A549 (cell line): Measurements from ENCODE around the gene RCOR2. TPM values are rescaled to one million over a fixed set of nuclear protein-coding genes. Genes with fewer than 3 reads are reported as not detected.

Source experiments
- ATAC-seq, 2 experiments: fragments of 200-7000 bp in 1 of 2; fragments of >200 bp in 1 of 2; cut with Nextera tagmentation in 1 of 2; cut with Tn5 transposase in 1 of 2; 3 replicates each; pipeline versions ENCODE4 v1.8.0 to v1.9.1; 2018 to 2020; ENCODE audit warnings: mild to moderate bottlenecking in 1 of 2, moderate library complexity in 1 of 2
- CTCF ChIA-PET: fragments of 300-600 bp; sonication (Branson Sonifier 250); formaldehyde crosslinking; extraction: SDS; loops from one replicate; lab custom pipeline; 2021; ENCODE audit warnings: antibody characterized with exemption, inconsistent platforms; lab: Yijun Ruan, JAX
- POLR2A ChIA-PET: fragments of 350-600 bp; formaldehyde crosslinking; extraction: SDS; loops from one replicate; lab custom pipeline; 2021; ENCODE audit warnings: antibody characterized with exemption, inconsistent platforms; lab: Yijun Ruan, JAX
- DNase-seq, 2 experiments: peaks; one replicate each; pipeline versions ENCODE4 v3.0.0 to v3.0.0-alpha.2; 2011 to 2016; ENCODE audit warnings: low read depth in 1 of 2, low spot score in 1 of 2
- FAIRE-seq: peaks from 2 replicates; lab custom pipeline; 2011; peaks lifted over from hg19 to GRCh38; lab: Jason Lieb, UNC
- H3K27ac ChIP-seq, 2 experiments: fragments of >200 bp; sonication (Bioruptor Twin); formaldehyde crosslinking; 3 replicates each; pipeline ENCODE4 v1.5.1; 2016 to 2017
- H3K4me1 ChIP-seq: fragments of >200 bp; sonication (Bioruptor Twin); formaldehyde crosslinking; 3 replicates; pipeline ENCODE4 v1.6.1; 2016
- H3K4me2 ChIP-seq: fragments of >200 bp; sonication (Bioruptor Twin); formaldehyde crosslinking; 3 replicates; pipeline ENCODE4 v1.6.1; 2016
- H3K4me3 ChIP-seq: fragments of >200 bp; sonication (Bioruptor Twin); formaldehyde crosslinking; 3 replicates; pipeline ENCODE4 v1.5.1; 2016
- H3K9me3 ChIP-seq: fragments of >200 bp; sonication (Bioruptor Twin); formaldehyde crosslinking; 3 replicates; pipeline ENCODE4 v1.6.1; 2016
- CBX8 ChIP-seq: fragments of 200-600 bp; sonication (generic); IDR thresholded peaks from 2 replicates; pipeline ENCODE4 v1.6.1; 2016
- CHD2 ChIP-seq: fragments of 150-350 bp; IDR thresholded peaks from 2 replicates; pipeline ENCODE4 v1.6.1; 2014; ENCODE audit warnings: low read length; ENCODE audit not compliant: partially characterized antibody
- EHF ChIP-seq: fragments of 250-450 bp; sonication (Bioruptor Pico); IDR thresholded peaks from 2 replicates; pipeline ENCODE4 v1.5.0; 2020; ENCODE audit warnings: mild to moderate bottlenecking
- EHMT2 ChIP-seq: fragments of 200-600 bp; sonication (generic); IDR thresholded peaks from 2 replicates; pipeline ENCODE4 v1.6.1; 2016; ENCODE audit warnings: antibody characterized with exemption, low read depth, mild to moderate bottlenecking, moderate library complexity
- FOSB ChIP-seq: fragments of 250-450 bp; sonication (Bioruptor Pico); IDR thresholded peaks from 2 replicates; pipeline ENCODE4 v1.5.0; 2020; ENCODE audit warnings: mild to moderate bottlenecking, moderate library complexity
- FOXS1 ChIP-seq: fragments of 250-450 bp; sonication (Bioruptor Pico); IDR thresholded peaks from 2 replicates; pipeline ENCODE4 v1.5.0; 2020; ENCODE audit warnings: mild to moderate bottlenecking, moderate library complexity
- GATA3 ChIP-seq: IDR thresholded peaks from 2 replicates; pipeline ENCODE4 v1.6.1; 2012; ENCODE audit warnings: borderline replicate concordance
- HDAC2 ChIP-seq: fragments of 200-600 bp; sonication (generic); IDR thresholded peaks from 2 replicates; pipeline ENCODE4 v1.6.1; 2016
- HOXA7 ChIP-seq: fragments of 250-450 bp; sonication (Bioruptor Pico); IDR thresholded peaks from 2 replicates; pipeline ENCODE4 v1.5.0; 2020; ENCODE audit warnings: mild to moderate bottlenecking, moderate library complexity
- JUNB ChIP-seq: fragments of >200 bp; sonication (Bioruptor Twin); formaldehyde crosslinking; IDR thresholded peaks from 2 replicates; pipeline ENCODE4 v1.6.1; 2016
- KDM5A ChIP-seq: fragments of 200-600 bp; sonication (generic); IDR thresholded peaks from 2 replicates; pipeline ENCODE4 v1.6.1; 2016; ENCODE audit warnings: antibody characterized with exemption, mild to moderate bottlenecking
- NFE2L2 ChIP-seq: fragments of 150-350 bp; conservative IDR thresholded peaks from 2 replicates; pipeline ENCODE4 v1.6.1; 2014; ENCODE audit warnings: low read length
- NPAS2 ChIP-seq: fragments of 250-450 bp; sonication (Bioruptor Pico); IDR thresholded peaks from 2 replicates; pipeline ENCODE4 v1.8.0; 2022; ENCODE audit warnings: mild to moderate bottlenecking, moderate library complexity, borderline replicate concordance
- RFX5 ChIP-seq: fragments of 450-650 bp; IDR thresholded peaks from 2 replicates; pipeline ENCODE4 v1.7.1; 2014; ENCODE audit warnings: antibody characterized with exemption, mild to moderate bottlenecking, moderate library complexity
- TP53 ChIP-seq: fragments of 250-450 bp; sonication (Bioruptor Pico); IDR thresholded peaks from 2 replicates; pipeline ENCODE4 v1.5.0; 2021; ENCODE audit warnings: mild to moderate bottlenecking, moderate library complexity
- ZC3H11A ChIP-seq: fragments of 450-650 bp; IDR thresholded peaks from 2 replicates; pipeline ENCODE4 v1.6.1; 2014; ENCODE audit warnings: antibody characterized with exemption, mild to moderate bottlenecking
- WGBS: methylation state at CpG from one replicate; pipeline ENCODE4 v1.1.6; 2017; ENCODE audit errors: missing lambda C conversion rate; 5-methylcytosine and 5-hydroxymethylcytosine counted together
- polyA plus RNA-seq, 4 experiments: library from polyadenylated mRNA; depleted of rRNA in 3 of 4; stranded (reverse); fragments of >200 nt; fragmentation: RNase III in 1 of 4; extraction: RNeasy Plus Mini Kit Qiagen cat#74134 plus additional on column Dnase treatment in 1 of 4; gene quantifications; 2 replicates in 3 of 4; 3 replicates in 1 of 4; pipeline ENCODE4 v1.2.3, GENCODE V29; 2011 to 2017
- TF ChIP-seq, protein P1 (sequence below): fragments of 150-350 bp; IDR thresholded peaks from 2 replicates; pipeline ENCODE4 v1.6.1; 2014; ENCODE audit warnings: low read depth, mild to moderate bottlenecking, low read length
- TF ChIP-seq, protein P2 (sequence below): fragments of 250-450 bp; sonication (Bioruptor Pico); IDR thresholded peaks from 2 replicates; pipeline ENCODE4 v1.5.0; 2020; ENCODE audit warnings: low read depth, mild to moderate bottlenecking, moderate library complexity
- TF ChIP-seq, protein P3 (sequence below): fragments of 450-650 bp; IDR thresholded peaks from 2 replicates; pipeline ENCODE4 v1.6.1; 2014; ENCODE audit warnings: antibody characterized with exemption
- TF ChIP-seq, protein P4 (sequence below): fragments of >200 bp; sonication (Bioruptor Twin); formaldehyde crosslinking; IDR thresholded peaks from 2 replicates; pipeline ENCODE4 v1.6.1; 2016
- TF ChIP-seq, protein P5 (sequence below): fragments of 200-600 bp; sonication (generic); IDR thresholded peaks from 2 replicates; pipeline ENCODE4 v1.6.1; 2016; ENCODE audit warnings: antibody characterized with exemption, mild to moderate bottlenecking, moderate library complexity

Gene RCOR2
- polyA plus RNA-seq, 2 of the 4 experiments (the other 2 are of a cell fraction), result 0.46 to 2.5 TPM

DNA sequence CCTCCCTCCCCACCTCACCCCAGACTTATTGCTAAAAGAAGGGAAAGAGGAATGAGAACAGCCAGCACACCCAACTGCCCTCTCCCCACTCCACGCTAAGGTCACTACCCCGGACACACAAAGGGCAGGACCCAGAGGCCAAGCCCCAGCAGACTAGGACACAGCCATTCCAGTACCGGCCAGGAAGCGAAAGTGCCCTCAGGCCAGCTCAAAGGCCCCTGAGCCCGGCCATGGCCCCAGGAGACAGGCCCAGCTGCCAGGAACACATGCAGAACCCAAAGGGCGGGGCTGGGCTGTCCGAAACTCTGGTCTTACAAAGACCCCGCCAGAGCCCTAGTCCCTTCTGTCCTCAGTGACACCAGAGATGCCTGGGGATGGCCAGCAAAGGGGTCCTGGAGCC, 5.5 kb downstream of the RCOR2 start (continued):
- TF ChIP-seq NPAS2, result no peak
- no peak for TF ChIP-seq FOXS1
- TF ChIP-seq, protein P1, sequence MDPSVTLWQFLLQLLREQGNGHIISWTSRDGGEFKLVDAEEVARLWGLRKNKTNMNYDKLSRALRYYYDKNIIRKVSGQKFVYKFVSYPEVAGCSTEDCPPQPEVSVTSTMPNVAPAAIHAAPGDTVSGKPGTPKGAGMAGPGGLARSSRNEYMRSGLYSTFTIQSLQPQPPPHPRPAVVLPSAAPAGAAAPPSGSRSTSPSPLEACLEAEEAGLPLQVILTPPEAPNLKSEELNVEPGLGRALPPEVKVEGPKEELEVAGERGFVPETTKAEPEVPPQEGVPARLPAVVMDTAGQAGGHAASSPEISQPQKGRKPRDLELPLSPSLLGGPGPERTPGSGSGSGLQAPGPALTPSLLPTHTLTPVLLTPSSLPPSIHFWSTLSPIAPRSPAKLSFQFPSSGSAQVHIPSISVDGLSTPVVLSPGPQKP, result no peak
- TF ChIP-seq HDAC2, result no peak
- no peak for TF ChIP-seq CHD2
- no peak for TF ChIP-seq HOXA7 (CRISPR knock-in tag)
- TF ChIP-seq EHMT2, result no peak

DNA sequence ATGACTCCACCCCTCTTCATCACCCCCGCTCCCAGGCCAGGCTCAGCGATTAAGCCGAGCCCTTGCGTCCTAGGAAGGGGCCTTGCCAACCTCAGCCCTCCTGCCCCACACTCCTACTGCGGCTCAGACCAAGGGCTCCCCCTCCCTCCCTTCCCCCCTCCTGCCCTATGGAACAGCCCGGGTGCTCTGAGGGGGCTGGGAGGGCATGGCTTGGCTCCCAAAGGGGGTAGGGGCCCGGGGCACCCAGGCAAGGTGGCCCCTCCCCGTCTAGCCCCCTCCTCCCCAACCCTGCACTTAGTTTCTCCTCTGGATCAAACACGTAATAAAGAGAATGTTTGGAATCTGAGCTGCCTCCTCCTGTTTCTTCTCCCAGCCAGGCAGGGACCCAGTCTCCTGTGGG, 6.3 kb downstream of the RCOR2 start:
- Histone ChIP-seq H3K4me1 (peaks cover 4% of the 10 kb centered on the region; the same call in 1 of the 3 replicates), H3K27ac (no peak overlapping the region; a peak in 1 of 6 replicates), H3K4me2 (no peak overlapping the region), H3K4me3 (no peak overlapping the region), H3K9me3 (no peaks in the 10 kb centered on the region)
- DNase-seq (no peak), ATAC-seq (no peak), FAIRE-seq (no peak)
- CTCF ChIA-PET, result interaction anchor here (0.7 to 2.1 kb wide), 5 partner anchors 9 to 143 kb away, joined by 3 to 8 read pairs (median 4); no protein-coding TSS in a partner anchor
- TF ChIP-seq FOXS1 (no peak), GATA3 (no peak), JUNB (no peak), ZC3H11A (no peak)
- POLR2A ChIA-PET, result no interaction called here
- WGBS, result 77% methylated on average over 7 of the region's 9 CpGs

DNA sequence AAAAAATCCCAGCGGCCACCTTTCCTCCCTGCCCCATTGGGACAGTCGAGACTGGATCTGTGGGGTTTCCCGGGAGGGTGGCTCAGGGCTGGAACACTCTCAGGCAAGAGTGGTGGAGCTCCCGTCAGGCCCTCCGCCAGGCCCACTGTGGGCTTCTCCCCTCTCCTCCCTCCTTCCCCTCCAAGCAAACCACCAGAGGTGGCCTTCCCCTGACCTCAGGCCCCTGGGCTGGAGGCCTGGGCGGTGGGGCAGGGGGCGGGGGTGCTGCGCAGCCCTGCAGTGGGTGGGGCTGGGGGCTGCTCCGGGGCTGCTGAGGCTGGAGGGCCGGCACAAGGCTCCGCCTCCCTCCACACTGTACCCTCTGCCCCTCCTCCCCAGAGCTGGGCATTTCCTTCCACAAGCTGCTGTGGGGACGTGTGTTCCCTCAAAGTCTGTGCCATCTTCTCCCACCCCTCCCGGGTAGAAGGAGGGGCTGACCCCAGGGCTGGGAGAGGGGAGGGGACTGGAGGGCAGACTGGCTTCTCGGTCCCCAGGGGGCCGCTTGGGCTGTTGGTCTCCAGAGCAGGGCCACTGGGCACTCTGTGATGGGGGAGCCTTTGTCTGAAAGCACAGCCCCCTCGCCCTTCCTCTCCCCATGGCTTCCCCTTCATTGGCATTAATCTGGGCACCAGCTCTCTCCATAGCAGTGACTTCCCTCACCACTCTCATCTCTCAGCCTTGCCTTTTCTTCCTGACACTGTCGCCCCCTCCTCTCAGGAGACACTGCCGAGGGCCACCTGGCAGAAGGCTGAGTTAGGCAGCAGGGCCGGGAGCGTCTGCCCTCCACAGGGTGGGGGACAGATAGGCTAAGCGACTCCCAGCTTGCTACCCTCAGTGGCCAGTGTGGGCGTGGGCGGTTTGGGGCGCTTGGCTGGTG, 7.1 kb downstream of the RCOR2 start:
- WGBS, result 79% methylated on average over 17 of the region's 24 CpGs
- H3K4me3 ChIP-seq, result no peak overlapping the region
- H3K9me3 ChIP-seq, result no peaks in the 10 kb centered on the region
- TF ChIP-seq, protein P2, sequence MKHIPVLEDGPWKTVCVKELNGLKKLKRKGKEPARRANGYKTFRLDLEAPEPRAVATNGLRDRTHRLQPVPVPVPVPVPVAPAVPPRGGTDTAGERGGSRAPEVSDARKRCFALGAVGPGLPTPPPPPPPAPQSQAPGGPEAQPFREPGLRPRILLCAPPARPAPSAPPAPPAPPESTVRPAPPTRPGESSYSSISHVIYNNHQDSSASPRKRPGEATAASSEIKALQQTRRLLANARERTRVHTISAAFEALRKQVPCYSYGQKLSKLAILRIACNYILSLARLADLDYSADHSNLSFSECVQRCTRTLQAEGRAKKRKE (CRISPR knock-in tag), result no peak
- TF ChIP-seq NFE2L2 (no peak), FOSB (CRISPR knock-in tag) (no peak)
- TF ChIP-seq, protein P1, result no peak
- ChIA-PET CTCF (interaction anchor here (1.3 to 2.1 kb wide), 3 partner anchors 10 to 73 kb away, joined by 4 to 8 read pairs (median 5); no protein-coding TSS in a partner anchor), POLR2A (no interaction called here)
- ATAC-seq (peak in 1 of 2 experiments; percentile 17; a peak in 2 of 6 replicates), FAIRE-seq (no peak), DNase-seq (no peak)
- H3K4me1 ChIP-seq, result 0 out of 3 replicates have a peak, but pooled peaks cover 4% of the 10 kb centered on the region
- no peak overlapping the region for H3K4me2 ChIP-seq
- 0 out of 6 replicates have a peak overlapping the region, but pooled peaks of 1 of the 2 experiments have one; percentile 31 for H3K27ac ChIP-seq

DNA sequence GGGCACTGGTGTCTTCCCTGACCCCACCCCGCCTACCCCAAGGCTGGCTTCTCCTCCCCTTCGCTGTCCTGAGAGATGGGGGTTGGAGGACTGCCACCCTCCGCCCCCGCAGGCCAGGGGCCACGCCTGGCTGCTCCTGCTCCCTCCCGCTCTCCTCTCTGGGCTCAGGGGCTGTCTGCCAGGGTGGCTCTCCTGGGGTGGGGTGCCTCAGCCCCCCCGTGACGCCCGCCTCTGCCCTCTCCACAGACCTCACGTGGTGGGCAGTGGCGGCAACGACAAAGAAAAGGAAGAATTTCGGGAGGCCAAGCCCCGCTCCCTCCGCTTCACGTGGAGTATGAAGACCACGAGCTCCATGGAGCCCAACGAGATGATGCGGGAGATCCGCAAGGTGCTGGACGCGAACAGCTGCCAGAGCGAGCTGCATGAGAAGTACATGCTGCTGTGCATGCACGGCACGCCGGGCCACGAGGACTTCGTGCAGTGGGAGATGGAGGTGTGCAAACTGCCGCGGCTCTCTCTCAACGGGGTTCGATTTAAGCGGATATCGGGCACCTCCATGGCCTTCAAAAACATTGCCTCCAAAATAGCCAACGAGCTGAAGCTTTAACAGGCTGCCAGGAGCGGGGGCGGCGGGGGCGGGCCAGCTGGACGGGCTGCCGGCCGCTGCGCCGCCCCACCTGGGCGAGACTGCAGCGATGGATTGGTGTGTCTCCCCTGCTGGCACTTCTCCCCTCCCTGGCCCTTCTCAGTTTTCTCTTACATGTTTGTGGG, 8.1 kb downstream of the RCOR2 start:
- H3K4me3 ChIP-seq, result no peak overlapping the region
- no peak overlapping the region for H3K4me2 ChIP-seq
- ChIA-PET POLR2A (no interaction called here), CTCF (interaction anchor here (1.6 kb wide), 1 partner anchor 9 kb away, joined by 5 read pairs; no protein-coding TSS in a partner anchor)
- FAIRE-seq, result no peak
- no peaks in the 10 kb centered on the region for H3K9me3 ChIP-seq
- no peak overlapping the region for H3K27ac ChIP-seq
- H3K4me1 ChIP-seq, result 0 out of 3 replicates have a peak, but pooled peaks cover 4% of the 10 kb centered on the region
- DNase-seq, result no peak
- ATAC-seq, result no peak
- WGBS, result 95% methylated on average over 43 of the region's 46 CpGs
- TF ChIP-seq, protein P3, sequence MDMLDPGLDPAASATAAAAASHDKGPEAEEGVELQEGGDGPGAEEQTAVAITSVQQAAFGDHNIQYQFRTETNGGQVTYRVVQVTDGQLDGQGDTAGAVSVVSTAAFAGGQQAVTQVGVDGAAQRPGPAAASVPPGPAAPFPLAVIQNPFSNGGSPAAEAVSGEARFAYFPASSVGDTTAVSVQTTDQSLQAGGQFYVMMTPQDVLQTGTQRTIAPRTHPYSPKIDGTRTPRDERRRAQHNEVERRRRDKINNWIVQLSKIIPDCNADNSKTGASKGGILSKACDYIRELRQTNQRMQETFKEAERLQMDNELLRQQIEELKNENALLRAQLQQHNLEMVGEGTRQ, result no peak
- TF ChIP-seq EHF (no peak), KDM5A (no peak), JUNB (no peak), TP53 (no peak), RFX5 (no peak), GATA3 (no peak), CBX8 (no peak)
- TF ChIP-seq, protein P4, sequence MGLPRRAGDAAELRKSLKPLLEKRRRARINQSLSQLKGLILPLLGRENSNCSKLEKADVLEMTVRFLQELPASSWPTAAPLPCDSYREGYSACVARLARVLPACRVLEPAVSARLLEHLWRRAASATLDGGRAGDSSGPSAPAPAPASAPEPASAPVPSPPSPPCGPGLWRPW, result no peak
- TF ChIP-seq, protein P5, sequence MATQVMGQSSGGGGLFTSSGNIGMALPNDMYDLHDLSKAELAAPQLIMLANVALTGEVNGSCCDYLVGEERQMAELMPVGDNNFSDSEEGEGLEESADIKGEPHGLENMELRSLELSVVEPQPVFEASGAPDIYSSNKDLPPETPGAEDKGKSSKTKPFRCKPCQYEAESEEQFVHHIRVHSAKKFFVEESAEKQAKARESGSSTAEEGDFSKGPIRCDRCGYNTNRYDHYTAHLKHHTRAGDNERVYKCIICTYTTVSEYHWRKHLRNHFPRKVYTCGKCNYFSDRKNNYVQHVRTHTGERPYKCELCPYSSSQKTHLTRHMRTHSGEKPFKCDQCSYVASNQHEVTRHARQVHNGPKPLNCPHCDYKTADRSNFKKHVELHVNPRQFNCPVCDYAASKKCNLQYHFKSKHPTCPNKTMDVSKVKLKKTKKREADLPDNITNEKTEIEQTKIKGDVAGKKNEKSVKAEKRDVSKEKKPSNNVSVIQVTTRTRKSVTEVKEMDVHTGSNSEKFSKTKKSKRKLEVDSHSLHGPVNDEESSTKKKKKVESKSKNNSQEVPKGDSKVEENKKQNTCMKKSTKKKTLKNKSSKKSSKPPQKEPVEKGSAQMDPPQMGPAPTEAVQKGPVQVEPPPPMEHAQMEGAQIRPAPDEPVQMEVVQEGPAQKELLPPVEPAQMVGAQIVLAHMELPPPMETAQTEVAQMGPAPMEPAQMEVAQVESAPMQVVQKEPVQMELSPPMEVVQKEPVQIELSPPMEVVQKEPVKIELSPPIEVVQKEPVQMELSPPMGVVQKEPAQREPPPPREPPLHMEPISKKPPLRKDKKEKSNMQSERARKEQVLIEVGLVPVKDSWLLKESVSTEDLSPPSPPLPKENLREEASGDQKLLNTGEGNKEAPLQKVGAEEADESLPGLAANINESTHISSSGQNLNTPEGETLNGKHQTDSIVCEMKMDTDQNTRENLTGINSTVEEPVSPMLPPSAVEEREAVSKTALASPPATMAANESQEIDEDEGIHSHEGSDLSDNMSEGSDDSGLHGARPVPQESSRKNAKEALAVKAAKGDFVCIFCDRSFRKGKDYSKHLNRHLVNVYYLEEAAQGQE, result no peak
